Liver (tissue), 9 donors: ENCODE results near the gene DNAH2. TPM values are rescaled to one million over a fixed set of nuclear protein-coding genes. Genes with fewer than 3 reads are reported as not detected.

Source experiments
- DNase-seq: peaks from one replicate; pipeline ENCODE4 v3.0.0-alpha.2; 2017; ENCODE audit warnings: low spot score
- H3K27ac ChIP-seq, 2 donors: one replicate each; pipeline ENCODE4 v1.7.0; 2013; ENCODE audit warnings: inconsistent platforms in 2 of 2, low read length in 2 of 2, control low read depth in 1 of 2, low read depth in 1 of 2, mild to moderate bottlenecking in 1 of 2
- H3K27me3 ChIP-seq, 4 donors: one replicate each; pipeline versions ENCODE4 v1.6.1 to v1.7.0; 2013; ENCODE audit warnings: low read length in 3 of 4, inconsistent platforms in 1 of 4, mild to moderate bottlenecking in 1 of 4, moderate library complexity in 1 of 4; ENCODE audit not compliant: control insufficient read depth in 4 of 4, insufficient read depth in 4 of 4
- H3K36me3 ChIP-seq, 4 donors: one replicate each; pipeline versions ENCODE4 v1.6.1 to v1.7.0; 2013; ENCODE audit warnings: low read length in 3 of 4, mild to moderate bottlenecking in 3 of 4, low read depth in 1 of 4, moderate library complexity in 1 of 4; ENCODE audit not compliant: control insufficient read depth in 4 of 4, insufficient read depth in 3 of 4
- H3K4me1 ChIP-seq, 4 donors: one replicate each; pipeline versions ENCODE4 v1.6.1 to v1.7.0; 2013; ENCODE audit warnings: low read length in 3 of 4, mild to moderate bottlenecking in 3 of 4, moderate library complexity in 1 of 4; ENCODE audit not compliant: control insufficient read depth in 4 of 4, insufficient read depth in 4 of 4
- H3K4me3 ChIP-seq, 3 donors: one replicate each; pipeline versions ENCODE4 v1.6.1 to v1.7.0; 2013; ENCODE audit warnings: low read length in 3 of 3, control low read depth in 1 of 3, low read depth in 1 of 3, mild to moderate bottlenecking in 1 of 3
- H3K9ac ChIP-seq, 2 donors: one replicate each; pipeline ENCODE4 v1.7.0; 2013; ENCODE audit warnings: low read length in 2 of 2, mild to moderate bottlenecking in 2 of 2, moderate library complexity in 2 of 2, control low read depth in 1 of 2, low read depth in 1 of 2
- H3K9me3 ChIP-seq, 4 donors: one replicate each; pipeline versions ENCODE4 v1.6.1 to v1.7.0; 2013; ENCODE audit warnings: low read length in 3 of 4; ENCODE audit not compliant: control insufficient read depth in 4 of 4
- CTCF ChIP-seq: fragments of 150-350 bp; IDR thresholded peaks from 2 replicates; pipeline ENCODE4 v1.5.1; 2017; ENCODE audit warnings: improper control_type of control experiment, low read depth, low read length; ENCODE audit not compliant: missing input control
- EGR1 ChIP-seq, 2 donors: IDR thresholded peaks; 2 replicates each; pipeline ENCODE4 v1.6.1; 2016 to 2018; ENCODE audit warnings: antibody characterized with exemption in 2 of 2, low read depth in 2 of 2
- FOXA1 ChIP-seq: IDR thresholded peaks from 2 replicates; pipeline ENCODE4 v1.6.1; 2016; ENCODE audit warnings: antibody characterized with exemption
- FOXA2 ChIP-seq: IDR thresholded peaks from 2 replicates; pipeline ENCODE4 v1.6.1; 2016; ENCODE audit warnings: antibody characterized with exemption
- GABPA ChIP-seq, 2 donors: IDR thresholded peaks in 1 of 2; conservative IDR thresholded peaks in 1 of 2; 2 replicates each; pipeline ENCODE4 v1.6.1; 2016; ENCODE audit warnings: antibody characterized with exemption in 2 of 2, mild to moderate bottlenecking in 1 of 2, moderate library complexity in 1 of 2
- HNF4A ChIP-seq, 2 donors: conservative IDR thresholded peaks; 2 replicates each; pipeline ENCODE4 v1.6.1; 2016; ENCODE audit warnings: antibody characterized with exemption in 2 of 2, mild to moderate bottlenecking in 2 of 2
- HNF4G ChIP-seq: IDR thresholded peaks from 2 replicates; pipeline ENCODE4 v1.6.1; 2016; ENCODE audit warnings: antibody characterized with exemption
- JUND ChIP-seq, 2 donors: IDR thresholded peaks; 2 replicates each; pipeline ENCODE4 v1.6.1; 2016; ENCODE audit warnings: antibody characterized with exemption in 2 of 2
- MAX ChIP-seq: IDR thresholded peaks from 2 replicates; pipeline ENCODE4 v1.6.1; 2016; ENCODE audit warnings: antibody characterized with exemption
- NR2F2 ChIP-seq: IDR thresholded peaks from 2 replicates; pipeline ENCODE4 v1.6.1; 2016; ENCODE audit warnings: antibody characterized with exemption
- RAD21 ChIP-seq, 2 donors: IDR thresholded peaks; 2 replicates each; pipeline ENCODE4 v1.6.1; 2016; ENCODE audit warnings: antibody characterized with exemption in 2 of 2, mild to moderate bottlenecking in 2 of 2
- RXRA ChIP-seq, 2 donors: IDR thresholded peaks; 2 replicates each; pipeline ENCODE4 v1.6.1; 2017 to 2018; ENCODE audit warnings: antibody characterized with exemption in 2 of 2, mild to moderate bottlenecking in 1 of 2
- SP1 ChIP-seq: IDR thresholded peaks from 2 replicates; pipeline ENCODE4 v1.6.1; 2018; ENCODE audit warnings: antibody characterized with exemption, mild to moderate bottlenecking
- TAF1 ChIP-seq: conservative IDR thresholded peaks from 2 replicates; pipeline ENCODE4 v1.6.1; 2016; ENCODE audit warnings: antibody characterized with exemption, mild to moderate bottlenecking
- YY1 ChIP-seq: IDR thresholded peaks from 2 replicates; pipeline ENCODE4 v1.6.1; 2016; ENCODE audit warnings: antibody characterized with exemption, mild to moderate bottlenecking
- WGBS: extraction: QIAGEN DNeasy Blood & Tissue Kit; methylation state at CpG from one replicate; pipeline ENCODE4 v1.1.7; 2013; 5-methylcytosine and 5-hydroxymethylcytosine counted together
- polyA plus RNA-seq, 2 donors: library from polyadenylated mRNA; stranded (reverse) in 1 of 2; unstranded in 1 of 2; fragments of 200-250 nt in 1 of 2; fragments of >200 nt in 1 of 2; fragmentation: Nextera tagmentation in 1 of 2; extraction: Ambion mirVana in 1 of 2; gene quantifications; one replicate each; pipeline versions ENCODE4 v1.2.1 to v1.2.3, GENCODE V29; 2013 to 2015
- total RNA-seq, 2 donors: library from RNA; depleted of rRNA; stranded (reverse); fragments of >200 nt; gene quantifications; one replicate each; pipeline ENCODE4 v1.2.3, GENCODE V29; 2014
- TF ChIP-seq, protein P1 (sequence below): IDR thresholded peaks from 2 replicates; pipeline ENCODE4 v1.6.1; 2016; ENCODE audit warnings: antibody characterized with exemption
- TF ChIP-seq, protein P2 (sequence below): IDR thresholded peaks from 2 replicates; pipeline ENCODE4 v1.6.1; 2016; ENCODE audit warnings: antibody characterized with exemption
- TF ChIP-seq, protein P3 (sequence below): IDR thresholded peaks from 2 replicates; pipeline ENCODE4 v1.6.1; 2016; ENCODE audit warnings: antibody characterized with exemption, mild to moderate bottlenecking
- donor health status: healthy.
- donor health status: healthy.
- donor health status: healthy.
- donor health status: healthy.
- donor health status: healthy.

DNAH2 gene
- total and polyA plus RNA-seq, 4 donors, result under 0.01 to 0.25 (median 0.05) TPM

- H3K4me3 ChIP-seq, result no peak overlapping the region
- peaks cover 0 to 6% (median 4%) of the 10 kb centered on the region in 4 donors for H3K36me3 ChIP-seq
- H3K9ac ChIP-seq, result no peak overlapping the region
- 97% methylated on average over 10 of the region's 10 CpGs for WGBS
- no peak overlapping the region for H3K27ac ChIP-seq
- no peak for TF ChIP-seq NR2F2
- TF ChIP-seq, protein P1, sequence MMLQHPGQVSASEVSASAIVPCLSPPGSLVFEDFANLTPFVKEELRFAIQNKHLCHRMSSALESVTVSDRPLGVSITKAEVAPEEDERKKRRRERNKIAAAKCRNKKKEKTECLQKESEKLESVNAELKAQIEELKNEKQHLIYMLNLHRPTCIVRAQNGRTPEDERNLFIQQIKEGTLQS, result no peak
- TF ChIP-seq FOXA1, result no peak
- TF ChIP-seq GABPA (IDR thresholded peaks at IDR 0.05 in 1 of 2, conservative IDR thresholded peaks at IDR 0.05 in 1 of 2), result no peak
- TF ChIP-seq EGR1 (IDR thresholded peaks at IDR 0.05; ENCODE audit: low read depth in 2 of 2), result no peak
- TF ChIP-seq HNF4A (conservative IDR thresholded peaks at IDR 0.05), result no peak
- no peak for TF ChIP-seq RXRA (IDR thresholded peaks at IDR 0.05)
- no peak for TF ChIP-seq JUND (IDR thresholded peaks at IDR 0.05)
- no peak for TF ChIP-seq MAX
- TF ChIP-seq, protein P2, sequence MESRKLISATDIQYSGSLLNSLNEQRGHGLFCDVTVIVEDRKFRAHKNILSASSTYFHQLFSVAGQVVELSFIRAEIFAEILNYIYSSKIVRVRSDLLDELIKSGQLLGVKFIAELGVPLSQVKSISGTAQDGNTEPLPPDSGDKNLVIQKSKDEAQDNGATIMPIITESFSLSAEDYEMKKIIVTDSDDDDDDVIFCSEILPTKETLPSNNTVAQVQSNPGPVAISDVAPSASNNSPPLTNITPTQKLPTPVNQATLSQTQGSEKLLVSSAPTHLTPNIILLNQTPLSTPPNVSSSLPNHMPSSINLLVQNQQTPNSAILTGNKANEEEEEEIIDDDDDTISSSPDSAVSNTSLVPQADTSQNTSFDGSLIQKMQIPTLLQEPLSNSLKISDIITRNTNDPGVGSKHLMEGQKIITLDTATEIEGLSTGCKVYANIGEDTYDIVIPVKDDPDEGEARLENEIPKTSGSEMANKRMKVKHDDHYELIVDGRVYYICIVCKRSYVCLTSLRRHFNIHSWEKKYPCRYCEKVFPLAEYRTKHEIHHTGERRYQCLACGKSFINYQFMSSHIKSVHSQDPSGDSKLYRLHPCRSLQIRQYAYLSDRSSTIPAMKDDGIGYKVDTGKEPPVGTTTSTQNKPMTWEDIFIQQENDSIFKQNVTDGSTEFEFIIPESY, result no peak
- no peak for TF ChIP-seq HNF4G
- no peak for TF ChIP-seq RAD21 (IDR thresholded peaks at IDR 0.05)
- TF ChIP-seq CTCF, result no peak
- TF ChIP-seq YY1, result no peak
- TF ChIP-seq SP1, result no peak
- TF ChIP-seq TAF1, result no peak
- H3K9me3 ChIP-seq, result no peaks in the 10 kb centered on the region
- no peak for DNase-seq
- no peaks in the 10 kb centered on the region for H3K27me3 ChIP-seq
- H3K4me1 ChIP-seq, result no peaks in the 10 kb centered on the region
These were observed 22.0 kb upstream of the DNAH2 start for GRCh38 chr17:7695586-7695985.

GRCh38 chr17:7697828-7698588 lies 19.5 kb upstream of the DNAH2 start:
- Histone ChIP-seq H3K4me3 (no peak overlapping the region), H3K9me3 (no peaks in the 10 kb centered on the region), H3K9ac (no peak overlapping the region), H3K27me3 (no peaks in the 10 kb centered on the region), H3K36me3 (peaks cover 0 to 20% (median 11%) of the 10 kb centered on the region in 4 donors), H3K4me1 (no peaks in the 10 kb centered on the region), H3K27ac (no peak overlapping the region)
- no peak for DNase-seq
- 98% methylated on average over 4 of the region's 4 CpGs for WGBS
- TF ChIP-seq CTCF (no peak), NR2F2 (no peak), FOXA2 (no peak), YY1 (no peak), RAD21 (IDR thresholded peaks at IDR 0.05) (no peak), SP1 (no peak), HNF4A (conservative IDR thresholded peaks at IDR 0.05) (no peak), MAX (no peak), FOXA1 (no peak), TAF1 (no peak)
- TF ChIP-seq, protein P2, result no peak
- TF ChIP-seq, protein P3, sequence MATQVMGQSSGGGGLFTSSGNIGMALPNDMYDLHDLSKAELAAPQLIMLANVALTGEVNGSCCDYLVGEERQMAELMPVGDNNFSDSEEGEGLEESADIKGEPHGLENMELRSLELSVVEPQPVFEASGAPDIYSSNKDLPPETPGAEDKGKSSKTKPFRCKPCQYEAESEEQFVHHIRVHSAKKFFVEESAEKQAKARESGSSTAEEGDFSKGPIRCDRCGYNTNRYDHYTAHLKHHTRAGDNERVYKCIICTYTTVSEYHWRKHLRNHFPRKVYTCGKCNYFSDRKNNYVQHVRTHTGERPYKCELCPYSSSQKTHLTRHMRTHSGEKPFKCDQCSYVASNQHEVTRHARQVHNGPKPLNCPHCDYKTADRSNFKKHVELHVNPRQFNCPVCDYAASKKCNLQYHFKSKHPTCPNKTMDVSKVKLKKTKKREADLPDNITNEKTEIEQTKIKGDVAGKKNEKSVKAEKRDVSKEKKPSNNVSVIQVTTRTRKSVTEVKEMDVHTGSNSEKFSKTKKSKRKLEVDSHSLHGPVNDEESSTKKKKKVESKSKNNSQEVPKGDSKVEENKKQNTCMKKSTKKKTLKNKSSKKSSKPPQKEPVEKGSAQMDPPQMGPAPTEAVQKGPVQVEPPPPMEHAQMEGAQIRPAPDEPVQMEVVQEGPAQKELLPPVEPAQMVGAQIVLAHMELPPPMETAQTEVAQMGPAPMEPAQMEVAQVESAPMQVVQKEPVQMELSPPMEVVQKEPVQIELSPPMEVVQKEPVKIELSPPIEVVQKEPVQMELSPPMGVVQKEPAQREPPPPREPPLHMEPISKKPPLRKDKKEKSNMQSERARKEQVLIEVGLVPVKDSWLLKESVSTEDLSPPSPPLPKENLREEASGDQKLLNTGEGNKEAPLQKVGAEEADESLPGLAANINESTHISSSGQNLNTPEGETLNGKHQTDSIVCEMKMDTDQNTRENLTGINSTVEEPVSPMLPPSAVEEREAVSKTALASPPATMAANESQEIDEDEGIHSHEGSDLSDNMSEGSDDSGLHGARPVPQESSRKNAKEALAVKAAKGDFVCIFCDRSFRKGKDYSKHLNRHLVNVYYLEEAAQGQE, result no peak
